HEK293 (cell line): Measurements from ENCODE around the gene ASAP2.

ENCODE experiments used
- CTCF ChIA-PET: fragments of 350-600 bp; formaldehyde crosslinking; extraction: SDS; loops from one replicate; lab custom pipeline; 2021; ENCODE audit warnings: antibody characterized with exemption; lab: Yijun Ruan, JAX
- POLR2A ChIA-PET: fragments of 300-600 bp; formaldehyde crosslinking; extraction: SDS; loops from one replicate; lab custom pipeline; 2020; ENCODE audit warnings: antibody characterized with exemption, inconsistent platforms; lab: Yijun Ruan, JAX
- H3K27ac ChIP-seq: fragments of 200-500 bp; sonication (Bioruptor generic); 2 replicates; pipeline ENCODE4 v1.5.1; 2014; ENCODE audit warnings: low read depth, low read length, control low read depth, inconsistent platforms; ENCODE audit errors: extremely low read depth
- H3K36me3 ChIP-seq, 2 experiments: fragments of 200-500 bp in 1 of 2; sonication (Bioruptor generic) in 1 of 2; 1 replicate in 1 of 2; 2 replicates in 1 of 2; pipeline ENCODE4 v1.5.1; 2014 to 2017; ENCODE audit warnings: inconsistent platforms in 2 of 2, low read length in 2 of 2; ENCODE audit not compliant: control insufficient read depth in 2 of 2, insufficient read depth in 1 of 2
- H3K4me1 ChIP-seq: fragments of 200-500 bp; sonication (Bioruptor generic); 2 replicates; pipeline ENCODE4 v1.5.1; 2014; ENCODE audit warnings: mild to moderate bottlenecking, low read length, inconsistent platforms; ENCODE audit not compliant: control insufficient read depth, insufficient read depth
- H3K4me3 ChIP-seq: 2 replicates; pipeline ENCODE4 v1.5.1; 2011; ENCODE audit warnings: low read depth, mild to moderate bottlenecking, control low read depth, low read length, moderate library complexity
- H3K9me3 ChIP-seq: fragments of 200-500 bp; sonication (Bioruptor generic); 2 replicates; pipeline ENCODE4 v1.5.1; 2014; ENCODE audit warnings: low read depth, low read length, inconsistent platforms; ENCODE audit not compliant: control insufficient read depth, insufficient read depth
- AEBP2 ChIP-seq: fragments of 450-650 bp; formaldehyde crosslinking; IDR thresholded peaks from 2 replicates; pipeline ENCODE4 v1.5.1; 2016; ENCODE audit warnings: missing biosample characterization, missing genetic modification characterization, borderline replicate concordance
- FEZF1 ChIP-seq: fragments of 450-650 bp; formaldehyde crosslinking; IDR thresholded peaks from 2 replicates; pipeline ENCODE4 v1.5.1; 2016; ENCODE audit warnings: missing biosample characterization, missing genetic modification characterization
- RBAK ChIP-seq: fragments of 450-650 bp; formaldehyde crosslinking; IDR thresholded peaks from 2 replicates; pipeline ENCODE4 v1.5.1; 2016; ENCODE audit warnings: missing biosample characterization, missing genetic modification characterization
- SCRT1 ChIP-seq: fragments of 450-650 bp; formaldehyde crosslinking; IDR thresholded peaks from 2 replicates; pipeline ENCODE4 v1.5.1; 2016; ENCODE audit warnings: missing biosample characterization, missing genetic modification characterization, borderline replicate concordance
- SCRT2 ChIP-seq: fragments of 450-650 bp; formaldehyde crosslinking; IDR thresholded peaks from 2 replicates; pipeline ENCODE4 v1.5.1; 2016; ENCODE audit warnings: missing biosample characterization, missing genetic modification characterization
- TCF7L2 ChIP-seq: IDR thresholded peaks from 2 replicates; pipeline ENCODE4 v1.6.1; 2011; ENCODE audit warnings: low read depth, mild to moderate bottlenecking, inconsistent platforms, low read length, moderate library complexity, borderline replicate concordance
- TRIM28 ChIP-seq: IDR thresholded peaks from 2 replicates; pipeline ENCODE4 v1.6.1; 2011; ENCODE audit warnings: low read length, control low read depth, borderline replicate concordance
- ZBTB49 ChIP-seq: fragments of 450-650 bp; formaldehyde crosslinking; IDR thresholded peaks from 2 replicates; pipeline ENCODE4 v1.5.1; 2016; ENCODE audit warnings: missing biosample characterization, missing genetic modification characterization, low read depth
- ZNF24 ChIP-seq: fragments of 450-650 bp; formaldehyde crosslinking; IDR thresholded peaks from 2 replicates; pipeline ENCODE4 v1.5.1; 2016; ENCODE audit warnings: missing biosample characterization, missing genetic modification characterization
- ZNF280D ChIP-seq: fragments of 450-650 bp; formaldehyde crosslinking; IDR thresholded peaks from 2 replicates; pipeline ENCODE4 v1.5.1; 2016; ENCODE audit warnings: missing biosample characterization, missing genetic modification characterization
- ZNF366 ChIP-seq: fragments of 450-650 bp; formaldehyde crosslinking; conservative IDR thresholded peaks from 2 replicates; pipeline ENCODE4 v1.5.1; 2016; ENCODE audit warnings: missing biosample characterization, missing genetic modification characterization
- ZNF473 ChIP-seq: fragments of 450-650 bp; formaldehyde crosslinking; IDR thresholded peaks from 2 replicates; pipeline ENCODE4 v1.5.1; 2017; ENCODE audit warnings: missing biosample characterization, missing genetic modification characterization
- ZNF521 ChIP-seq: fragments of 450-650 bp; formaldehyde crosslinking; IDR thresholded peaks from 2 replicates; pipeline ENCODE4 v1.5.1; 2017; ENCODE audit warnings: missing biosample characterization, mild to moderate bottlenecking, missing genetic modification characterization
- ZNF548 ChIP-seq: fragments of 450-650 bp; formaldehyde crosslinking; IDR thresholded peaks from 2 replicates; pipeline ENCODE4 v1.5.1; 2016; ENCODE audit warnings: missing biosample characterization, missing genetic modification characterization
- ZNF549 ChIP-seq: fragments of 450-650 bp; IDR thresholded peaks from 2 replicates; pipeline ENCODE4 v1.5.1; 2018; ENCODE audit warnings: missing biosample characterization, missing genetic modification characterization, mild to moderate bottlenecking, inconsistent platforms, moderate library complexity
- ZNF610 ChIP-seq: fragments of 450-650 bp; formaldehyde crosslinking; IDR thresholded peaks from 2 replicates; pipeline ENCODE4 v1.5.1; 2016; ENCODE audit warnings: missing biosample characterization, missing genetic modification characterization, borderline replicate concordance
- ZNF621 ChIP-seq: fragments of 450-650 bp; formaldehyde crosslinking; IDR thresholded peaks from 2 replicates; pipeline ENCODE4 v1.5.1; 2017; ENCODE audit warnings: missing biosample characterization, missing genetic modification characterization
- ZNF645 ChIP-seq: fragments of 450-650 bp; formaldehyde crosslinking; IDR thresholded peaks from 2 replicates; pipeline ENCODE4; 2016; ENCODE audit warnings: missing biosample characterization, missing genetic modification characterization
- ZNF707 ChIP-seq: fragments of 450-650 bp; formaldehyde crosslinking; IDR thresholded peaks from 2 replicates; pipeline ENCODE4 v1.5.1; 2016; ENCODE audit warnings: missing biosample characterization, missing genetic modification characterization
- TF ChIP-seq, protein P1 (sequence below): fragments of 450-650 bp; formaldehyde crosslinking; IDR thresholded peaks from 2 replicates; pipeline ENCODE4 v1.5.1; 2016; ENCODE audit warnings: missing biosample characterization, missing genetic modification characterization, borderline replicate concordance

The ASAP2 gene

DNA sequence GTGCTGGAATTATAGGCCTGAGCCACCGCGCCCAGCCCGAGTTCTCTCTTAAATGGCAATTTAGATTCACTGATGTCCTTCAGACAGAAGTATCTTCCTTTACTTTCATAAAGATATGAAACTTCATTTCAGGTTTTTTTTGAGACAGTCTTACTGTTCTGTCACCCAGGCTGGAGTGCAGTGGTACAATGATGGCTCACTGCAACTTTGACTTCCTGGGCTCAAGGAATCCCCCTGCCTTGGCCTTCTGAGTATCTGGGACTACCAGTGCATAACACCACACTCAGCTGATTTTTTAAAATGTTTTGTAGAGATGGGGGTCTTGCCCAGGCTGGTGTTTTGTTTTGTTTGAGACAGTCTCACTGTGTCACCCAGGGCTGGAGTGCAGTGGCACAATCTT, 203.5 kb downstream of the ASAP2 start (continued):
- TF ChIP-seq ZNF707 (tag by site-specific recombination) (no peak), ZNF473 (tag by site-specific recombination) (no peak), ZNF521 (tag by site-specific recombination) (no peak), AEBP2 (tag by site-specific recombination) (no peak)
- TF ChIP-seq, protein P1, sequence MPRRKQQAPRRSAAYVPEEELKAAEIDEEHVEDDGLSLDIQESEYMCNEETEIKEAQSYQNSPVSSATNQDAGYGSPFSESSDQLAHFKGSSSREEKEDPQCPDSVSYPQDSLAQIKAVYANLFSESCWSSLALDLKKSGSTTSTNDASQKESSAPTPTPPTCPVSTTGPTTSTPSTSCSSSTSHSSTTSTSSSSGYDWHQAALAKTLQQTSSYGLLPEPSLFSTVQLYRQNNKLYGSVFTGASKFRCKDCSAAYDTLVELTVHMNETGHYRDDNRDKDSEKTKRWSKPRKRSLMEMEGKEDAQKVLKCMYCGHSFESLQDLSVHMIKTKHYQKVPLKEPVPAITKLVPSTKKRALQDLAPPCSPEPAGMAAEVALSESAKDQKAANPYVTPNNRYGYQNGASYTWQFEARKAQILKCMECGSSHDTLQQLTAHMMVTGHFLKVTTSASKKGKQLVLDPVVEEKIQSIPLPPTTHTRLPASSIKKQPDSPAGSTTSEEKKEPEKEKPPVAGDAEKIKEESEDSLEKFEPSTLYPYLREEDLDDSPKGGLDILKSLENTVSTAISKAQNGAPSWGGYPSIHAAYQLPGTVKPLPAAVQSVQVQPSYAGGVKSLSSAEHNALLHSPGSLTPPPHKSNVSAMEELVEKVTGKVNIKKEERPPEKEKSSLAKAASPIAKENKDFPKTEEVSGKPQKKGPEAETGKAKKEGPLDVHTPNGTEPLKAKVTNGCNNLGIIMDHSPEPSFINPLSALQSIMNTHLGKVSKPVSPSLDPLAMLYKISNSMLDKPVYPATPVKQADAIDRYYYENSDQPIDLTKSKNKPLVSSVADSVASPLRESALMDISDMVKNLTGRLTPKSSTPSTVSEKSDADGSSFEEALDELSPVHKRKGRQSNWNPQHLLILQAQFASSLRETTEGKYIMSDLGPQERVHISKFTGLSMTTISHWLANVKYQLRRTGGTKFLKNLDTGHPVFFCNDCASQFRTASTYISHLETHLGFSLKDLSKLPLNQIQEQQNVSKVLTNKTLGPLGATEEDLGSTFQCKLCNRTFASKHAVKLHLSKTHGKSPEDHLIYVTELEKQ: no peak

GRCh38 chr2:9412781-9413180, 206.2 kb downstream of the ASAP2 start:
- H3K36me3 ChIP-seq: peaks cover 0 to 60% of the 10 kb centered on the region in 2 experiments; a peak in 2 of 3 replicates
- POLR2A ChIA-PET: no interaction called here
- TF ChIP-seq SCRT2 (tag by site-specific recombination): no peak
- no peak for TF ChIP-seq ZNF366 (tag by site-specific recombination)
- TF ChIP-seq ZNF280D (tag by site-specific recombination): no peak
- H3K27ac ChIP-seq: no peak overlapping the region
- H3K9me3 ChIP-seq: no peaks in the 10 kb centered on the region
- H3K4me1 ChIP-seq: no peaks in the 10 kb centered on the region
- CTCF ChIA-PET: no interaction called here
- H3K4me3 ChIP-seq: no peak overlapping the region

GRCh38 chr2:9415516-9416169, 209.0 kb downstream of the ASAP2 start:
- H3K4me3 ChIP-seq: no peak overlapping the region
- H3K27ac ChIP-seq: no peak overlapping the region
- H3K9me3 ChIP-seq: no peaks in the 10 kb centered on the region
- H3K4me1 ChIP-seq: no peaks in the 10 kb centered on the region; the same call in 1 of the 2 replicates
- CTCF ChIA-PET: no interaction called here
- peaks cover 0 to 44% of the 10 kb centered on the region in 2 experiments; a peak in 2 of 3 replicates for H3K36me3 ChIP-seq
- POLR2A ChIA-PET: no interaction called here
- TF ChIP-seq ZNF24 (no peak), ZNF621 (no peak), ZNF645 (no peak), RBAK (tag by site-specific recombination) (no peak), ZNF549 (tag by site-specific recombination) (no peak), ZNF548 (tag by site-specific recombination) (no peak), TRIM28 (no peak), TCF7L2 (no peak), FEZF1 (tag by site-specific recombination) (no peak), ZNF610 (tag by site-specific recombination) (no peak), SCRT1 (tag by site-specific recombination) (no peak), ZBTB49 (no peak)
